ENCODE measurements around the gene AQP12A.

The AQP12A gene

DNA sequence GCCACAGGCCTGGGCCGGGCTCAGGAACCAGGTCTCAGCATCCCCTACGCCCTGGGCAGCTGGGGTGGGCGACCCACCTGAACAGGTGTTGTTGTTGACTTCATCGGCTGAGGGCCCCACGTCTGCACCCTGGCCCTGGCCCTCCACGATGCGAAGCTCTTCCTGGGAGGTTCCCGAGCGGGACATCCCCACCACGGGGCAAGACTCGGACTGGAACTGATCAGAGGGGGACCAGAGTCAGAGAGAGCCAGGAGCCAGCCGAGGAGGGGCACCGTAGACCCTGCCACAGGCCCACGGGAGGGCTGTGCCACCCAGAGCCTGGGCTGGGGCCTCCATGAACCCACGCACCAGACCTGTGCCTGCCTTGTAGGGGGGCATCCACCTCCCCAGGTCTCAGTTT, 54.3 kb downstream of the AQP12A start:
- no peak for DNase-seq (ENCODE audit: extremely low read depth, low read depth)
- TF ChIP-seq, protein P1, sequence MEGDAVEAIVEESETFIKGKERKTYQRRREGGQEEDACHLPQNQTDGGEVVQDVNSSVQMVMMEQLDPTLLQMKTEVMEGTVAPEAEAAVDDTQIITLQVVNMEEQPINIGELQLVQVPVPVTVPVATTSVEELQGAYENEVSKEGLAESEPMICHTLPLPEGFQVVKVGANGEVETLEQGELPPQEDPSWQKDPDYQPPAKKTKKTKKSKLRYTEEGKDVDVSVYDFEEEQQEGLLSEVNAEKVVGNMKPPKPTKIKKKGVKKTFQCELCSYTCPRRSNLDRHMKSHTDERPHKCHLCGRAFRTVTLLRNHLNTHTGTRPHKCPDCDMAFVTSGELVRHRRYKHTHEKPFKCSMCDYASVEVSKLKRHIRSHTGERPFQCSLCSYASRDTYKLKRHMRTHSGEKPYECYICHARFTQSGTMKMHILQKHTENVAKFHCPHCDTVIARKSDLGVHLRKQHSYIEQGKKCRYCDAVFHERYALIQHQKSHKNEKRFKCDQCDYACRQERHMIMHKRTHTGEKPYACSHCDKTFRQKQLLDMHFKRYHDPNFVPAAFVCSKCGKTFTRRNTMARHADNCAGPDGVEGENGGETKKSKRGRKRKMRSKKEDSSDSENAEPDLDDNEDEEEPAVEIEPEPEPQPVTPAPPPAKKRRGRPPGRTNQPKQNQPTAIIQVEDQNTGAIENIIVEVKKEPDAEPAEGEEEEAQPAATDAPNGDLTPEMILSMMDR (IDR thresholded peaks at IDR 0.05; ENCODE audit: low read depth, low read length): no peak

DNA sequence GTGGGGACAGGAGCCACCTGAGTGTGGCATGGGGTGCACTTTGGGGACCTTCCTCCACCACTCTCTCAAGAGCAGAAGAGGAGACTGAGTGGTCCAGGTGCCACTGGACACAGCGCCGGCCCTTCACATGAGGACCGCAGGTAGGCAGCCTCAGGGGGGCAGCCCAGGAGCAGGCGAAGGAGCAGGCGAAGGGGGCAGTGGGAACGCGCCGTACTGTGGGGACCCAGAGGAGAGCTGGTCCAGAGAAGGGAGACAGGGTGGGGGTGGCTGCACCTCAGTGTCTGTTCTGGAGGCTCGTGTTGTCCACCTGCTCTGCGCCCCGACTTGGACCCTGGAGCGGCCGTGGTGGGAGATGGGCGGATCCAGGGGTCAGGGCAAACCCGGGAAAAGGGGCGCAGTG, 55.0 kb downstream of the AQP12A start:
- TF ChIP-seq, protein P1 (IDR thresholded peaks at IDR 0.05; ENCODE audit: low read depth, low read length): no peak
- no peak for DNase-seq (ENCODE audit: extremely low read depth, low read depth)

DNA sequence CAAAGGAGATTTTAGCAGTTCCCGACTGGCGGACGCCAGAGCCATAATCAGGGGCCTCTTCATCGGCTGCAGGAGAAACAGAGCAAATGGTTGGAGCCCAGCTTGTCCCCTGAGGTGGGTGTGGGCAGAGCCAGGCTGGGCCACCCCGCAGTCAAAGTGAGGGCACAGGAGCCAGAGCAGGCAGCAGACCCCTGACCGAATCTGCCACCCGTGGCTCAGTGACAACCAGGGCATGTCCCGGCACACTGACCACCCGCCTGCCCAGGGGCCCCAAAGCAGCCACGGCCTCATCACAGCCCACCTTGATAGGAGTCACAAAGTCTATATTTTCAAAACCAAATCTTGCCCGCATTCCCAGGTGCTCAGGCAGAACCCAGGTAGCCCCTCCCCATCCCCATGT, 55.6 kb downstream of the AQP12A start:
- no peak for DNase-seq (ENCODE audit: extremely low read depth, low read depth)
- TF ChIP-seq, protein P1 (IDR thresholded peaks at IDR 0.05; ENCODE audit: low read depth, low read length): no peak

All from AG09319 (cell line).